NT2/D1 (cell line): ENCODE results near the gene MAT2A.

Experiments used
- DNase-seq: peaks from one replicate; pipeline ENCODE4 v3.0.0-alpha.2; 2011; ENCODE audit warnings: low read depth, low spot score
- H3K27me3 ChIP-seq: 2 replicates; pipeline ENCODE4 v1.6.0; 2011; ENCODE audit warnings: mild to moderate bottlenecking; ENCODE audit not compliant: insufficient read length, insufficient read depth
- H3K36me3 ChIP-seq: 2 replicates; pipeline ENCODE4 v1.6.1; 2011; ENCODE audit warnings: mild to moderate bottlenecking, low read length, mixed read lengths; ENCODE audit not compliant: insufficient read depth, insufficient read length
- H3K4me1 ChIP-seq: 2 replicates; pipeline ENCODE4 v1.5.1; 2011; ENCODE audit not compliant: insufficient read depth, insufficient read length
- H3K4me3 ChIP-seq: 2 replicates; pipeline ENCODE4 v1.5.1; 2011; ENCODE audit warnings: low read depth; ENCODE audit not compliant: insufficient read length
- H3K9ac ChIP-seq: 2 replicates; pipeline ENCODE4 v1.6.0; 2011; ENCODE audit warnings: low read depth; ENCODE audit not compliant: insufficient read length
- H3K9me3 ChIP-seq: 2 replicates; pipeline ENCODE4 v1.5.1; 2011; ENCODE audit warnings: mild to moderate bottlenecking, low read length; ENCODE audit not compliant: insufficient read depth
- SUZ12 ChIP-seq: IDR thresholded peaks from 2 replicates; pipeline ENCODE4 v1.6.1; 2011; ENCODE audit not compliant: insufficient read length, insufficient read depth; ENCODE audit errors: extremely low read depth
- YY1 ChIP-seq: IDR thresholded peaks from 2 replicates; pipeline ENCODE4 v1.6.1; 2011; ENCODE audit not compliant: insufficient read length, insufficient read depth
- ZNF274 ChIP-seq: IDR thresholded peaks from 2 replicates; pipeline ENCODE4 v1.6.1; 2011; ENCODE audit warnings: mild to moderate bottlenecking, low read depth, low read length

Gene MAT2A

GRCh38 chr2:85525567-85525966 is 13.4 kb upstream of the MAT2A start:
- no peak overlapping the region for H3K9ac ChIP-seq
- H3K4me1 ChIP-seq, result peaks cover 4% of the 10 kb centered on the region
- H3K4me3 ChIP-seq, result no peak overlapping the region
- H3K36me3 ChIP-seq, result no peaks in the 10 kb centered on the region
- no peaks in the 10 kb centered on the region for H3K9me3 ChIP-seq
- no peak for TF ChIP-seq YY1
- no peak for TF ChIP-seq SUZ12
- TF ChIP-seq ZNF274, result no peak
- no peaks in the 10 kb centered on the region for H3K27me3 ChIP-seq
- no peak for DNase-seq

DNA sequence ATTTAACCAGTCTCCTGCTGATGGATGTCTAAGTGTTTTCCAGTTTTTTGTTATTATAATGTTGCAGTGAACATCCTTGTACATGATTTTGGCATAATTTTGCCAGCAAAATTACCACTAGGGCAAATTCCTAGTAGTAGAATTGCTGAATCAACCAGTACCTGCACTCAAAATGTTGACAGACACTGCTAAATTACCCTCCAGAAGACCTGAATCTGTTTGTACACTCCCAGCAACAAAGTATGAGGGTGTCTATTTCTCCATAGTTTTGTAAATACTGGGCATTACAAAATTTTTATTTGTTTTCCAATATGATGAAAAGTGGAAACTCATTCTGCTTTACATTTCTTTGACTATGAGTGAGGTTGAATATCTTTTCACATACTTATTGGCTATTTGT is 11.2 kb upstream of the MAT2A start:
- H3K4me1 ChIP-seq, result peaks cover 4% of the 10 kb centered on the region
- no peaks in the 10 kb centered on the region for H3K9me3 ChIP-seq
- no peaks in the 10 kb centered on the region for H3K36me3 ChIP-seq
- TF ChIP-seq ZNF274 (no peak), SUZ12 (no peak), YY1 (no peak)
- DNase-seq, result no peak
- no peak overlapping the region for H3K9ac ChIP-seq
- no peak overlapping the region for H3K4me3 ChIP-seq
- H3K27me3 ChIP-seq, result no peaks in the 10 kb centered on the region

- no peaks in the 10 kb centered on the region for H3K27me3 ChIP-seq
- H3K4me3 ChIP-seq, result no peak overlapping the region
- DNase-seq, result no peak
- H3K9me3 ChIP-seq, result no peaks in the 10 kb centered on the region
- no peaks in the 10 kb centered on the region for H3K36me3 ChIP-seq
- peaks cover 2% of the 10 kb centered on the region for H3K4me1 ChIP-seq
- H3K9ac ChIP-seq, result no peak overlapping the region
- TF ChIP-seq YY1 (no peak), ZNF274 (no peak), SUZ12 (no peak)
These were observed 10.6 kb upstream of the MAT2A start for GRCh38 chr2:85528355-85528754.

GRCh38 chr2:85529809-85530208 is 9.2 kb upstream of the MAT2A start:
- TF ChIP-seq YY1 (no peak), ZNF274 (no peak), SUZ12 (no peak)
- Histone ChIP-seq H3K4me3 (no peak overlapping the region), H3K9me3 (no peaks in the 10 kb centered on the region), H3K27me3 (no peaks in the 10 kb centered on the region), H3K9ac (no peak overlapping the region), H3K36me3 (no peaks in the 10 kb centered on the region), H3K4me1 (no peaks in the 10 kb centered on the region)
- DNase-seq, result no peak

DNA sequence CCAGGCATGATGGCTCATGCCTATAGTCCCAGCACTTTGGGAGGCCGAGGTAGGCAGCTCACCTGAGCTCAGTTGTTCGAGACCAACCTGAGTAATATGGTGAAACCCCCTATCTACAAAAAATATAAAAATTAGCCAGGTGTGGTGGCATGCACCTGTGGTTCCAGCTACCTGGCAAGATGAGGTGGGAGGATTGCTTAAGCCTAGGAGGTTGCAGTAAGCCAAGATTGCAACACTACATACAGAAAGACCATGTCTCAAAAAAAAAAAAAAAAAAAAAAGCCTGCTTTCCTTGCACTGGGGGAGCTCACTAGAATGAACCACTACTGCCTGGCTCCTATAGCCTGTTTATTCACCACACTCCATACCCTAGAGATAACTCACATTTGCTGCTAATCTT is 7.4 kb upstream of the MAT2A start:
- TF ChIP-seq ZNF274 (no peak), YY1 (no peak), SUZ12 (no peak)
- Histone ChIP-seq H3K4me1 (no peaks in the 10 kb centered on the region), H3K36me3 (no peaks in the 10 kb centered on the region), H3K9ac (no peak overlapping the region), H3K9me3 (no peaks in the 10 kb centered on the region), H3K4me3 (no peak overlapping the region), H3K27me3 (no peaks in the 10 kb centered on the region)
- DNase-seq, result no peak

- TF ChIP-seq ZNF274, result no peak
- no peak for TF ChIP-seq SUZ12
- TF ChIP-seq YY1, result no peak
- DNase-seq, result no peak
- no peak overlapping the region for H3K4me3 ChIP-seq
- no peaks in the 10 kb centered on the region for H3K27me3 ChIP-seq
- H3K36me3 ChIP-seq, result no peaks in the 10 kb centered on the region
- no peaks in the 10 kb centered on the region for H3K9me3 ChIP-seq
- no peaks in the 10 kb centered on the region for H3K4me1 ChIP-seq
- no peak overlapping the region for H3K9ac ChIP-seq
These were observed 4.9 kb upstream of the MAT2A start for GRCh38 chr2:85534099-85534498.

- Histone ChIP-seq H3K4me1 (no peaks in the 10 kb centered on the region), H3K9me3 (no peaks in the 10 kb centered on the region), H3K36me3 (peaks cover 7% of the 10 kb centered on the region), H3K9ac (no peak overlapping the region), H3K4me3 (no peak overlapping the region), H3K27me3 (no peaks in the 10 kb centered on the region)
- no peak for DNase-seq
- TF ChIP-seq ZNF274 (no peak), SUZ12 (no peak), YY1 (no peak)
These were observed 4.1 kb upstream of the MAT2A start for GRCh38 chr2:85534881-85535280.

- no peak overlapping the region for H3K4me3 ChIP-seq
- H3K4me1 ChIP-seq, result no peaks in the 10 kb centered on the region
- peaks cover 23% of the 10 kb centered on the region for H3K36me3 ChIP-seq
- no peaks in the 10 kb centered on the region for H3K9me3 ChIP-seq
- no peak for DNase-seq
- no peak for TF ChIP-seq YY1
- TF ChIP-seq SUZ12, result no peak
- TF ChIP-seq ZNF274, result no peak
- H3K9ac ChIP-seq, result no peak overlapping the region
- no peaks in the 10 kb centered on the region for H3K27me3 ChIP-seq
These were observed 2.5 kb upstream of the MAT2A start for GRCh38 chr2:85536479-85536878.
